H1 (cell line): Measurements from ENCODE around the gene CBFA2T2. TPM values are rescaled to one million over a fixed set of nuclear protein-coding genes. Genes with fewer than 3 reads are reported as not detected.

Source experiments
- polyA plus RNA-seq, 7 experiments: library from polyadenylated mRNA; depleted of rRNA in 3 of 7; stranded (reverse) in 5 of 7; unstranded in 2 of 7; fragments of >200 nt in 5 of 7; fragments of 200-250 nt in 2 of 7; gene quantifications; 1 replicate in 5 of 7; 2 replicates in 1 of 7; 4 replicates in 1 of 7; pipeline versions ENCODE4 v1.2.1 to v1.2.3, GENCODE V29; 2011 to 2013; ENCODE audit warnings: missing spikeins in 2 of 7, mixed read lengths in 2 of 7
- total RNA-seq: library from RNA; stranded (reverse); fragmentation: NEBNext Ultra II Directional; extraction: Animal tissue kit (Norgen Biotek cat#: 25700); gene quantifications from 2 replicates; pipeline ENCODE4 v1.2.1, GENCODE V29; 2021
- TF ChIP-seq, protein P1 (sequence below): IDR thresholded peaks from 2 replicates; pipeline ENCODE4 v1.6.1; 2012; ENCODE audit warnings: inconsistent platforms
- TF ChIP-seq, protein P2 (sequence below): IDR thresholded peaks from 2 replicates; pipeline ENCODE4 v1.6.1; 2012; ENCODE audit warnings: inconsistent platforms

The CBFA2T2 gene
- total and polyA plus RNA-seq, 2 of the 8 experiments (the other 6 are each of a cell fraction or from before 2014, with no cell fraction given) = 11.6 to 12.9 TPM

DNA sequence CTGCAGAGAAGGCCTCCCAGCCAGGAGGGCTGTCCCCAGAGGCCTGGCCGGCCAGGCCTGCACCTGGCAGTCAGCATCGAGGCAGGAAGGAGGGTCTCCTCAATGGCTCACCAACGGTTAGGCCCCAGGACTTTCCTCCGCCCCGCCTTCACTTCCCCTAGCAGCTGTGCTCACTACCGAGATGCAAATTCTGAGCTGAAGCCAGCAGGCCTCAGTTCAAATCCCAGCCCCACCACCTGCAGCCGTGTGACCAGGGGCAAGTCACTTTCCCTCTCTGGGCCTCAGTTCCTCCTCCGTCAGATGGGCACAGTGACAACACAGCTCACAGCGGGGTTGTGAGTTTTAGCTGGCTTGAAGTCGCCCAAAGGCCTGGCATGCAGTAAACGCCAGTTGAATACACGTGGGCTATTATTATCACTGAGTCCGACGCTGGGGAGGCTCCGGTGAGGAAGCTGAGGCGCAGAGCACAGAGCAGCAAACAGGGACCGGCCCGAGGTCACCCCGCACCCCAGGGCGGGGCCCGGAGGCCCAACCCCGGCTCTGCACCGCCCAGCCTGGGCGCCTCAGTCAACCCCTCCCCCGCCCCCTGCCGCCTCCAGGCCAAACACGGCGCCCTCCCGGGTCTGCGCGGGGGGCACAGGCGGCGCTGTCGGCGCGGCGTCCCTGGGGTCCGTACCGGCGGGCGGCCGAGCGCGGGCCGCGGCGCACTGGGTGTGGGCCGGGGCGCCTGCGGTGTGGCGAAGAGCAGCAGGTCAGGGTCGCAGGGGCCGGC is 195.6 kb downstream of the CBFA2T2 start (continued):
- TF ChIP-seq, protein P1, sequence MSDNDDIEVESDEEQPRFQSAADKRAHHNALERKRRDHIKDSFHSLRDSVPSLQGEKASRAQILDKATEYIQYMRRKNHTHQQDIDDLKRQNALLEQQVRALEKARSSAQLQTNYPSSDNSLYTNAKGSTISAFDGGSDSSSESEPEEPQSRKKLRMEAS = peak; percentile 54; the same call in 1 of the 2 replicates
- TF ChIP-seq, protein P2, sequence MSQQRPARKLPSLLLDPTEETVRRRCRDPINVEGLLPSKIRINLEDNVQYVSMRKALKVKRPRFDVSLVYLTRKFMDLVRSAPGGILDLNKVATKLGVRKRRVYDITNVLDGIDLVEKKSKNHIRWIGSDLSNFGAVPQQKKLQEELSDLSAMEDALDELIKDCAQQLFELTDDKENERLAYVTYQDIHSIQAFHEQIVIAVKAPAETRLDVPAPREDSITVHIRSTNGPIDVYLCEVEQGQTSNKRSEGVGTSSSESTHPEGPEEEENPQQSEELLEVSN = 0 out of 2 replicates have a peak, but pooled peaks have one; percentile 30
